Measurements from ENCODE around the gene SORCS2. TPM values are rescaled to one million over a fixed set of nuclear protein-coding genes. Genes with fewer than 3 reads are reported as not detected.

SORCS2 gene
- total and polyA plus RNA-seq, 2 donors = 2.2 to 2.7 TPM

GRCh38 chr4:7646384-7647061 is 454.2 kb downstream of the SORCS2 start:
- Histone ChIP-seq H3K4me1 (ENCODE audit: control insufficient read depth in 2 of 2, insufficient read depth in 2 of 2, low read length in 2 of 2) (no peaks in the 10 kb centered on the region), H3K9me3 (ENCODE audit: control insufficient read depth in 2 of 2, insufficient read depth in 1 of 2, low read length in 1 of 2) (peaks cover 0 to 4% of the 10 kb centered on the region in 2 donors), H3K27ac (ENCODE audit: low read depth in 1 of 2, low read length in 1 of 2) (no peak overlapping the region), H3K4me3 (ENCODE audit: low read length in 2 of 2) (no peak overlapping the region), H3K27me3 (ENCODE audit: control insufficient read depth in 2 of 2, insufficient read depth in 1 of 2, low read length in 1 of 2) (peaks cover 0 to 6% of the 10 kb centered on the region in 2 donors), H3K36me3 (ENCODE audit: control insufficient read depth in 2 of 2, insufficient read depth in 2 of 2, low read length in 1 of 2) (no peaks in the 10 kb centered on the region)
- DNase-seq (ENCODE audit: low read depth in 6 of 9, low spot score in 9 of 9) = no peak
- 81% methylated on average over 18 of the region's 18 CpGs for WGBS

GRCh38 chr4:7647186-7647585 is 454.8 kb downstream of the SORCS2 start:
- Histone ChIP-seq H3K36me3 (ENCODE audit: control insufficient read depth in 2 of 2, insufficient read depth in 2 of 2, low read length in 1 of 2) (no peaks in the 10 kb centered on the region), H3K4me1 (ENCODE audit: control insufficient read depth in 2 of 2, insufficient read depth in 2 of 2, low read length in 2 of 2) (no peaks in the 10 kb centered on the region), H3K4me3 (ENCODE audit: low read length in 2 of 2) (no peak overlapping the region), H3K27me3 (ENCODE audit: control insufficient read depth in 2 of 2, insufficient read depth in 1 of 2, low read length in 1 of 2) (peaks cover 0 to 6% of the 10 kb centered on the region in 2 donors), H3K27ac (ENCODE audit: low read depth in 1 of 2, low read length in 1 of 2) (no peak overlapping the region), H3K9me3 (ENCODE audit: control insufficient read depth in 2 of 2, insufficient read depth in 1 of 2, low read length in 1 of 2) (peaks cover 0 to 4% of the 10 kb centered on the region in 2 donors)
- WGBS = 93% methylated on average over 10 of the region's 10 CpGs
- DNase-seq (ENCODE audit: low read depth in 6 of 9, low spot score in 9 of 9) = no peak

DNA sequence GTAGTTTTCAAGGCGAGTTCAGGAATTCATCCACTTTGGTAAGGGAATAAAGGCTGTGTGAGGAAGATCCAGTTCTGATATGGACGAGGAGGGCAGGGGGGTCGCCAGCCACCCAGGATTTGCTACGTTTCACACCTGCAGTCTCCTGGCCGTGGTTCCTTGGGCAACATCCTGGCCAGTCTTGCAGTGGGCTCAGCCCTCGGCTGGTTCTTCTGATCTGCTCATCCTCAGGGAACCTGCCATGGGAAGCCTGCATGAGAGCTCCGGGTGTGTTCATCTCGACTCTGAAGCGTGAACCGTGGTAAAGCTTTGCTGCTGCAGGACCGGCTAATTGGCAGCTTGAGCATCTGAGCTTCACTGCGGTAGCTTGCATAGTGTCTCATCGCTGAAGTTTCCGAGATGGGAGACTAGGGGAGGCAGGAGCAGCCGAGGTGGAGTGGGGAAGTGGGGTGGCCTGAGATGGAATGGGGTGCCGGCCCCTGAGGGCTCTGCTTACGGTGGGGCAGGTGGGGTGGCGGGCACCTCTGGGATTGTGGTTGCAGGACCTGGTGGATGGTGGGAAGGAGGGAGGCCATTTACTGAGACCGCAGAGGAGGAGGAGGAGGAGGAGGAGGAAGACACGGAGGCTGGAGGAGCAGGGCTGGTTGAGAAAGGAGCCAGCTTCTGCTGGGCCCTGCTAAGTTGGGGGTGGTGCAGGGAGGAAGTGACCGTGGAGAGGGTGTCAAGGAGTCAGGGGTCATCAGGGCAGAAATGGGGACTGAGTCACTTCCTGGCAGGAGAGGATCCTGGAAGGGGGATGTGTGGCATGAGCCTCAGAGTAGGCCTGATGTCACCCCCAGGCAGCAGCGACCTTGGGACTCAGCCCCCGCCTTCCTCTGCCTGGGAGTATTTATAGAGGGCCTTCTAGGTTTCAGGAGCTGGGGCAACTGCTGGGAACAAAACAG is 455.5 kb downstream of the SORCS2 start:
- Histone ChIP-seq H3K4me1 (ENCODE audit: control insufficient read depth in 2 of 2, insufficient read depth in 2 of 2, low read length in 2 of 2) (no peaks in the 10 kb centered on the region), H3K4me3 (ENCODE audit: low read length in 2 of 2) (no peak overlapping the region), H3K27ac (ENCODE audit: low read depth in 1 of 2, low read length in 1 of 2) (no peak overlapping the region), H3K9me3 (ENCODE audit: control insufficient read depth in 2 of 2, insufficient read depth in 1 of 2, low read length in 1 of 2) (peaks cover 0 to 4% of the 10 kb centered on the region in 2 donors), H3K36me3 (ENCODE audit: control insufficient read depth in 2 of 2, insufficient read depth in 2 of 2, low read length in 1 of 2) (no peaks in the 10 kb centered on the region), H3K27me3 (ENCODE audit: control insufficient read depth in 2 of 2, insufficient read depth in 1 of 2, low read length in 1 of 2) (peaks cover 0 to 6% of the 10 kb centered on the region in 2 donors)
- DNase-seq (ENCODE audit: low read depth in 6 of 9, low spot score in 9 of 9) = no peak
- 90% methylated on average over 23 of the region's 23 CpGs for WGBS

- Histone ChIP-seq H3K4me1 (ENCODE audit: control insufficient read depth in 2 of 2, insufficient read depth in 2 of 2, low read length in 2 of 2) (no peaks in the 10 kb centered on the region), H3K36me3 (ENCODE audit: control insufficient read depth in 2 of 2, insufficient read depth in 2 of 2, low read length in 1 of 2) (no peaks in the 10 kb centered on the region)
- no peak for DNase-seq (ENCODE audit: low read depth in 6 of 9, low spot score in 9 of 9)
Observed at GRCh38 chr4:7648544-7649395, 456.4 kb downstream of the SORCS2 start.

GRCh38 chr4:7649411-7649740 is 457.0 kb downstream of the SORCS2 start:
- Histone ChIP-seq H3K27ac (ENCODE audit: low read depth in 1 of 2, low read length in 1 of 2) (no peak overlapping the region), H3K4me1 (ENCODE audit: control insufficient read depth in 2 of 2, insufficient read depth in 2 of 2, low read length in 2 of 2) (no peaks in the 10 kb centered on the region), H3K36me3 (ENCODE audit: control insufficient read depth in 2 of 2, insufficient read depth in 2 of 2, low read length in 1 of 2) (no peaks in the 10 kb centered on the region), H3K9me3 (ENCODE audit: control insufficient read depth in 2 of 2, insufficient read depth in 1 of 2, low read length in 1 of 2) (peaks cover 0 to 4% of the 10 kb centered on the region in 2 donors), H3K4me3 (ENCODE audit: low read length in 2 of 2) (no peak overlapping the region), H3K27me3 (ENCODE audit: control insufficient read depth in 2 of 2, insufficient read depth in 1 of 2, low read length in 1 of 2) (peaks cover 0 to 6% of the 10 kb centered on the region in 2 donors)
- WGBS = 89% methylated on average over 5 of the region's 5 CpGs
- DNase-seq (ENCODE audit: low read depth in 6 of 9, low spot score in 9 of 9) = no peak

More at GRCh38 chr4:7648544-7649395, 456.4 kb downstream of the SORCS2 start:
- 92% methylated on average over 23 of the region's 23 CpGs for WGBS
- Histone ChIP-seq H3K27me3 (ENCODE audit: control insufficient read depth in 2 of 2, insufficient read depth in 1 of 2, low read length in 1 of 2) (peaks cover 0 to 6% of the 10 kb centered on the region in 2 donors), H3K27ac (ENCODE audit: low read depth in 1 of 2, low read length in 1 of 2) (no peak overlapping the region), H3K9me3 (ENCODE audit: control insufficient read depth in 2 of 2, insufficient read depth in 1 of 2, low read length in 1 of 2) (peaks cover 0 to 4% of the 10 kb centered on the region in 2 donors), H3K4me3 (ENCODE audit: low read length in 2 of 2) (no peak overlapping the region)

DNA sequence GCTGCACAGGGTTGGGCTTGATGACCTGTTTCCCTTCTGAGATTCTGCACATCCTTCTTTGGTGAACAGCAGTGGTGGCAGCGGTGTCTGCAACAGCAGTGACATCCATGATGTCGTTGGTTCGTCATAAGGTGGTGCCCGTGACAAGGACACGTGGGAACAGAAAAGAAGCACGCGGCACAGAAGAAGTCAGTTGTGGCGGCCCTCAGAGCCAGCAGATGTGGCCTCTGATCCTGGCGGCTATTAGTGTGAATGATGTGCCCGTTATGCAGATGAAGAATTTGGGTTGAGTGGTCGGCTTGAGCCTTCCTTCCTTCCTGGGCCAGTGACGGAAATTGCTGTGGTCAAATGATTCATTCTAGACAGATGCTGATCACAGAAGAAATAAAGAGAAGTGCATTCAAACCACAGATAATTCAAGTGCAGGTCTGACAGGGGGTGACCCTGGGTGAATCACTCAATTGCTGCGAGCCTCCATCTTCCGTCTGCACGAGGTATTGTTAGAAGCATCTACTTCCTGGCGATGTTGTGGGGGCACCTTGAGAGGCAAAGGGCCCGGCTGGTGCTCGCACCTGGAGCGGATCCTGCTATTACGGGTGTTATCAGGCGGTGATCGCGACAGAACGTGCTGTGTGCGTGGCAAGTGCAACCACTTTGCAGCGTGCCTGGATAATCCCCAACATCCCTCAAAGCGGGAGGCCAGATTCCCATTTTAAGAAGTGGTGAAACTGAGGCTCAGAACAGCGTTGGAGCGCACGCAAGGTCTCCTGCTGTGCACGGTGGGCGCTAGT is 457.6 kb downstream of the SORCS2 start:
- no peak overlapping the region for H3K27ac ChIP-seq (ENCODE audit: low read depth in 1 of 2, low read length in 1 of 2)
- peak in 1 of 9 donors; percentile 9 for DNase-seq (ENCODE audit: low read depth in 6 of 9, low spot score in 9 of 9)
- H3K4me1 ChIP-seq (ENCODE audit: control insufficient read depth in 2 of 2, insufficient read depth in 2 of 2, low read length in 2 of 2) = no peaks in the 10 kb centered on the region
- 24% methylated on average over 32 of the region's 32 CpGs for WGBS
- peaks cover 0 to 10% of the 10 kb centered on the region in 2 donors for H3K27me3 ChIP-seq (ENCODE audit: control insufficient read depth in 2 of 2, insufficient read depth in 1 of 2, low read length in 1 of 2)
- H3K9me3 ChIP-seq (ENCODE audit: control insufficient read depth in 2 of 2, insufficient read depth in 1 of 2, low read length in 1 of 2) = peaks cover 0 to 3% of the 10 kb centered on the region in 2 donors
- no peaks in the 10 kb centered on the region for H3K36me3 ChIP-seq (ENCODE audit: control insufficient read depth in 2 of 2, insufficient read depth in 2 of 2, low read length in 1 of 2)
- H3K4me3 ChIP-seq (ENCODE audit: low read length in 2 of 2) = no peak overlapping the region

DNA sequence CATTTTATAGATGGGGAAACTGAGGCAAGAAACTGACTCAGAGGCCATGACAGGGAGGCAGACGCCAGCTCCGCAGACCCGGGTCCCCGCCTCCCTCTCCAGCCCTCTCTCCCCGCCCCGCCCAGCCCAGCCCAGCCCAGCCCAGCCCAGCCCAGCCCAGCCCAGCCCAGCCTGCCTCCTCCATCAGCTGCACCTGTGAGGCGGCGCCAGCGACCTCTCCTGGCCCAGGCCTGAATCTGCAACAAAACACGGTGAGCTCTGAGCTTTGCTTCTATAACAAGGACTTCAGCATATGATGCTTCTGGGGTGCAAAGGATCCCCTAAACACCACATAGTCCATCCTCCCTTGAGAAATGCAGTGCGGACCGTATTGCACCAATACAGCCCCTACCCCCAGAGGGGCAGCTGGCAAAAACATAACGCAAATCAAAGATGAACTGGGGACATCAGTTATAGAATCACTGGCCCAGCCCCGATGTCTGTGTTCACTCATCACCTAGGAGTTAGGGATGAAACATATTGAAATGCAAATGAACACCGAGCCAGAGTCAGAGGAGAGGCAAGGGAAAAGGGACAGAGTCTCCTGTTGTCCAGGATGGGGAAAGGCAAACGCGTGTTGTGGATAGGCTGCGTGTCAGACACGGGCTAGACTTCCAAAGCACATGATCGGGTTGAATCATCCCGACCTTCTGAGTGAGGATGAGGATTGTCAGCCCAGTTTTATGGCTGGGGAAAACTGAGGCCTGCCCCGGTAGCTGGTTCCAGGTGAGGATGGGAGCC is 458.5 kb downstream of the SORCS2 start:
- no peaks in the 10 kb centered on the region for H3K4me1 ChIP-seq (ENCODE audit: control insufficient read depth in 2 of 2, insufficient read depth in 2 of 2, low read length in 2 of 2)

DNA sequence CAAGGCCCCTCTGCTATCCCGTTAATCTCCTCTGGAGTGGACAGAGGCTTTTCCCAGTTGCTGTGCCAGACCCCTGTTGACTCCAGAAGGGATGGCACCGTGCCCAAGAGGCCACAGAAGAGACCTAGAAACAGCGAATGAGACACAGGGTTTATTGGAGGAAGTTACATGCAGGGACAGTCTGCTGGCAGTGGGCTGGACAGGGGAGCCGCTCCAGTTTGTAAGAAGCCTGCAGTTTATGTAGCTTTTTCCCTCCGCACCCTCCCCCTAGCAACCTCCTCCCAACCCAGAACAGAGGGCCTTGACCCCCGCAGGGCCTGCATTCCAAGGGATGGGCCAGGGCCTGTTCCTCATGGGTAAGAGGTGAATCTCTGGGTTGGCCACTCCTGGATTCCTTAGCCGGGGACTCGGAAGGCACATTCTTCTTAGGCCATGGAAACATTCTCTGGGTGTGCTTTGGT is 459.2 kb downstream of the SORCS2 start:
- H3K4me3 ChIP-seq (ENCODE audit: low read length in 2 of 2) = no peak overlapping the region
- no peak for DNase-seq (ENCODE audit: low read depth in 6 of 9, low spot score in 9 of 9)
- H3K27ac ChIP-seq (ENCODE audit: low read depth in 1 of 2, low read length in 1 of 2) = no peak overlapping the region
- H3K9me3 ChIP-seq (ENCODE audit: control insufficient read depth in 2 of 2, insufficient read depth in 1 of 2, low read length in 1 of 2) = no peaks in the 10 kb centered on the region
- peaks cover 0 to 17% of the 10 kb centered on the region in 2 donors for H3K27me3 ChIP-seq (ENCODE audit: control insufficient read depth in 2 of 2, insufficient read depth in 1 of 2, low read length in 1 of 2)
- no peaks in the 10 kb centered on the region for H3K4me1 ChIP-seq (ENCODE audit: control insufficient read depth in 2 of 2, insufficient read depth in 2 of 2, low read length in 2 of 2)
- no peaks in the 10 kb centered on the region for H3K36me3 ChIP-seq (ENCODE audit: control insufficient read depth in 2 of 2, insufficient read depth in 2 of 2, low read length in 1 of 2)
- 81% methylated on average over 8 of the region's 8 CpGs for WGBS

More for the DNA sequence above, 458.5 kb downstream of the SORCS2 start:
- Histone ChIP-seq H3K4me3 (ENCODE audit: low read length in 2 of 2) (no peak overlapping the region), H3K27ac (ENCODE audit: low read depth in 1 of 2, low read length in 1 of 2) (no peak overlapping the region), H3K9me3 (ENCODE audit: control insufficient read depth in 2 of 2, insufficient read depth in 1 of 2, low read length in 1 of 2) (no peaks in the 10 kb centered on the region), H3K36me3 (ENCODE audit: control insufficient read depth in 2 of 2, insufficient read depth in 2 of 2, low read length in 1 of 2) (no peaks in the 10 kb centered on the region), H3K27me3 (ENCODE audit: control insufficient read depth in 2 of 2, insufficient read depth in 1 of 2, low read length in 1 of 2) (peaks cover 0 to 17% of the 10 kb centered on the region in 2 donors)
- DNase-seq (ENCODE audit: low read depth in 6 of 9, low spot score in 9 of 9) = no peak
- 66% methylated on average over 22 of the region's 22 CpGs for WGBS

Data from thymus (tissue), 11 donors.